GM12875 (cell line): ENCODE measurements around the gene SPECC1.
"Not testable (repeated sequence)": the region's sequence is repeated elsewhere in the genome, so short reads cannot be mapped to it uniquely, and the experiment has no call there.

Source experiments
- H3K4me3 ChIP-seq: one replicate; pipeline ENCODE4 v1.5.1; 2011; ENCODE audit warnings: low read depth, low read length, control low read depth
- CTCF ChIP-seq: IDR thresholded peaks from 2 replicates; pipeline ENCODE4 v1.5.1; 2011; ENCODE audit warnings: low read depth, mild to moderate bottlenecking, control low read depth, inconsistent platforms, low read length, moderate library complexity, borderline replicate concordance; ENCODE audit not compliant: insufficient read depth

Gene SPECC1

DNA sequence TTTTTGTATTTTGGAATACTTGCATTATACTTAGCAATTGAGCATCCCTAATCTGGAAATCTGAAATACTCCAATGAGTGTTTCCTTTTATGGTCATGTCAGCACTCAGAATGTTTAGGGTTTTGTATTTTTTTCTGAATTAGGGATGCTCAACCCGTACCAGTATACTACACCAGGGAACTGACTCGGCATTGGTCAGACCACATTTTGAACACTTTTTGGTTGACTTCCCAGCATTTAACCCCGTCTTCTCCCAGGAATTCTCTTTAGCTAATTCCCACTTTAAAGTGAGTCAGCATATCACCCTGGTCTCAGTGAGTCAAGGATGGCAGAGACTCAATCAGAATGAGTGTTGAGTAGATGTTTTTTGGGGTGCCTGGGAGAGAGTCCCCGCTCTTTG is 177.9 kb downstream of the SPECC1 start:
- no peak for TF ChIP-seq CTCF
- H3K4me3 ChIP-seq = no peak overlapping the region

DNA sequence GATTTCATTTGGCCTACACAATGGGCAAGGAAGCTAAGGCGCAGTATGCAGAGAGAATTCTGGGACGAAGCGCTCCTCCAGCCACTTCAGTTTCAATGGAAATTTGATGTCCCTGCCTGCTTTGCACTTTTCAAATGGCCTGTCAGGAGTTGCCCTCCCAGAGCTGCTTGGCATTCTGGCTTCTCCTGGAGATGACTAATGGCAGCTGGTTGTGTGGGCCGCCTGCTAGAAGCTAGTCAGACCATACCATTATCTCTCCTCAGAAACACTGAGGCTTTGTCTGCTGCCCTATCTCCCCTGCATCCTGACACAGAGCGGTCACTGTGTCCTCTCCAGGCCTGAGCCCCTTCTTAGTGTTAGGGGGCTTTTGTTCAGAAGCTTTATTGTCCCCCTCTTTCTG is 180.1 kb downstream of the SPECC1 start:
- no peak for TF ChIP-seq CTCF
- no peak overlapping the region for H3K4me3 ChIP-seq

DNA sequence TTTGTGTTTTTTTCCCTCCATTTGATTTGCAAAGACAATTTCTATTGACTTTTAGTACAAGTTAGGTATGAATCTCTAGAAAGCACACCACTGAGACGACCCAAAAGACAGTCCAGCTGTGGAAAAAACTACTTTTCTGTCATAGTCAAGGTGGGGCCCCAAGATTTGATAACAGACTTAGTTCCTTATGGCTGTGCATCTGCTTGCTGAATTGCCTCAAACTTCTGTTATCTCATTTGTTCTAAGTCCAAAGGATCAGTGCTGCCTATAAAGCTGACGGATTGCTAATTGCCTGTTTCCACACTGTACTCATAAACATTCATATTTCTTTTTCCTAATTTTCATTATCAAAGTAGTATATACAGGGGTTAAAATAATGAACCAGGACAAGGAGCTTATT is 180.8 kb downstream of the SPECC1 start:
- H3K4me3 ChIP-seq = no peak overlapping the region
- TF ChIP-seq CTCF = no peak

DNA sequence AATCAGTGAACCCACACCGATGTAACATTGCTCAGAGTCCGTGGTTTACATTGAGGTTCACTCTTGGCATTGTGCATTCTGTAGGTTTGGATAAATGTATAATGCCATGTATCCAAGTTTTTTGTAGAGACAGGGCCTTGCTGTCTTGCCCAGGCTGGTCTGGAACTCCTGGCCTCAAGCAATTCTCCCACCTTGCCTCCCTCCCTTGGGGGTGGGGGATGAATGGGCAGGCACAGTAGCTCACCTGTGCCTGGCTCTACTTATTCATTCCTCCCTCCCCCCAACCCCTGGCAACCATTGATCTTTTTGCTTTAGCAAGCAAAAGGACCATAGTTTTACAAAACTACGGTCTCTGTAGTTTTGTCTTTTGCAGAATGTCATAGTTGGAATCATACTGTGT is 181.4 kb downstream of the SPECC1 start:
- TF ChIP-seq CTCF = no peak
- no peak overlapping the region for H3K4me3 ChIP-seq

GRCh38 chr17:20191056-20191455 is 181.9 kb downstream of the SPECC1 start:
- H3K4me3 ChIP-seq = no peak overlapping the region
- TF ChIP-seq CTCF = no peak

GRCh38 chr17:20196286-20196685 is 187.1 kb downstream of the SPECC1 start:
- H3K4me3 ChIP-seq = not testable (repeated sequence)

- no peak for TF ChIP-seq CTCF
- H3K4me3 ChIP-seq = no peak overlapping the region
These were observed 188.2 kb downstream of the SPECC1 start for GRCh38 chr17:20197272-20197926.

DNA sequence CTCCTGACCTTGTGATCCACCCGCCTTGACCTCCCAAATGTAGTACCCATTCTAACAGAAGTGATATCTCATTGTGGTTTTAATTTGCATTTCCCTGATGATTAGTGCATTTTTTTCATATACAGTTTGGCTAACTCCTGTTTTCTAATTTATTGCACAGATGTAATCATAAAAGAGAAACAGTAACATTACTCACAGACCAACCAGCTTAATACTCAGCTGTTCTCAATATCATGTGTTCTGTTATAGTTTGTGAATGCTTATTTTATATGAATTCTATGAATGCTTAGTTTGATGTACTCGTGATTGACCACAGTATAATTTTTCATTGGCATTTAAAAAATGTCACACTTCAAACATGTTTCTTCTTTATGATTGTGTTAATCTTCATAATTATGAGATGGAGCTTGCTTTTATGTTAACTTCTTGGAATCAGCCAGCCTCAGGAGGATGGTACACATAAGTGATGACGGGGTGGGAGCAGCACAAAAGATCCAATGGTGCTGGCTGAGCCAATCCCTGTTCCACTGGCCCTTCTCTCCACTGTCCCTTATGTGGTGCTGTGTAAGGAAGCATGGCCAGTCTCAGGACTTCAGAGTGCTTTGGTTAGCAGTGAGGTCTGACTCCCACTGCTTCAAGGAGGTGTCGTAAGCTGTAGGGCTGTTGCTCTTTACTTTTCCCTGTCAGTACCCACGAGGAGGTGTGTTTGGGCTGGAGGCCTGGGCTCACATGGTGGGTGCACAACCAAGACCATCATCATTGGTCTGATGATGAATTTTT is 191.0 kb downstream of the SPECC1 start:
- H3K4me3 ChIP-seq = no peak overlapping the region
- no peak for TF ChIP-seq CTCF
